Esophagus squamous epithelium (tissue), 5 donors: ENCODE data around the gene HIF1A. TPM values are rescaled to one million over a fixed set of nuclear protein-coding genes. Genes with fewer than 3 reads are reported as not detected.
A peak's percentile ranks its signal among the peaks of the same experiment; 100 is the strongest.
"Not testable (repeated sequence)": the region's sequence is repeated elsewhere in the genome, so short reads cannot be mapped to it uniquely, and the experiment has no call there.

Experiments used
- DNase-seq: peaks from one replicate; lab custom pipeline; 2025; lab: John Stamatoyannopoulos, UW
- H3K27ac ChIP-seq, 4 donors: fragments of 200-600 bp; sonication (generic); one replicate each; pipeline ENCODE4 v1.5.1; 2016 to 2019; ENCODE audit warnings: mild to moderate bottlenecking in 1 of 4
- H3K27me3 ChIP-seq, 4 donors: fragments of 200-600 bp; sonication (generic); 1 replicate in 3 of 4; 2 replicates in 1 of 4; pipeline versions ENCODE4 v1.5.1 to v1.6.0; 2017 to 2021; ENCODE audit warnings: antibody characterized with exemption in 1 of 4
- H3K36me3 ChIP-seq, 3 donors: fragments of 200-600 bp; sonication (generic); one replicate each; pipeline ENCODE4 v1.5.1; 2016 to 2019
- H3K4me1 ChIP-seq, 3 donors: fragments of 200-600 bp; sonication (generic); one replicate each; pipeline ENCODE4 v1.5.1; 2017 to 2019
- H3K4me3 ChIP-seq, 4 donors: fragments of 200-600 bp; sonication (generic); 1 replicate in 3 of 4; 2 replicates in 1 of 4; pipeline ENCODE4 v1.5.1; 2016 to 2019; ENCODE audit warnings: mild to moderate bottlenecking in 2 of 4, moderate library complexity in 1 of 4
- H3K9me3 ChIP-seq, 3 donors: fragments of 200-600 bp; sonication (generic); one replicate each; pipeline ENCODE4 v1.5.1; 2016 to 2019
- POLR2A ChIP-seq, 4 donors: fragments of 450-650 bp; IDR thresholded peaks; one replicate each; pipeline ENCODE4 v1.6.1; 2017; ENCODE audit warnings: antibody characterized with exemption in 4 of 4, mild to moderate bottlenecking in 4 of 4, moderate library complexity in 3 of 4
- WGBS, 2 donors: methylation state at CpG; one replicate each; pipeline ENCODE4 v1.1.5; 2018; 5-methylcytosine and 5-hydroxymethylcytosine counted together
- intact Hi-C: fragments of 100-400 bp; cut with DNase I; formaldehyde crosslinking; loops from one replicate; pipeline ENCODE4 v1.15.0; 2022
- total RNA-seq, 4 donors: library from RNA; depleted of rRNA; stranded (reverse); fragments of >200 nt; gene quantifications; one replicate each; pipeline ENCODE4 v1.1.0, GENCODE V29; 2016
- TF ChIP-seq, protein P1 (sequence below), 6 experiments: fragments of 450-650 bp in 4 of 6; fragments of 200-600 bp in 2 of 6; sonication (generic) in 2 of 6; IDR thresholded peaks; one replicate each; pipeline ENCODE4 v1.5.1; 2016 to 2019; ENCODE audit warnings: antibody characterized with exemption in 6 of 6, mild to moderate bottlenecking in 4 of 6, moderate library complexity in 4 of 6
- donor health status: DM: yes; HTN: yes; CAD: no.

HIF1A gene
- total RNA-seq, 4 donors from 2014 or later, result 108 to 199 (median 127) TPM

DNA sequence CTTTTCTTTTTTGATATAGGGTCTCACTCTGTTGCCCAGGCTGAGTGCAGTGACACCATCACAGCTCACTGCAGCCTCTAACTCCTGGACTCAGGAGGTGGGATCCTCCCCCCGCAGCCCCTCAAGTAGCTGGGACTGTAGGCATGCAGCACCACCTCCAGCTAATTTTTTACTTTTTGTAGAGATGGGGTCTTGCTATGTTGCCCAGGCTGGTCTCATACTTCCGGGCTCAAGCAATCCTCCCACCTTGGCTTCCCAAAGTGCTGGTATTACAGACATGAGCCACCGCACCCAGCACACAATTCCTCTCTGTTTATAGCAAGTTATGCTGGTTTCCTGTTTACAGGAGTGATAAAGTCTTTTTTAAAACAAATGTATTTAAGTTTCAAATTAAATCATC is 39.5 kb upstream of the HIF1A start:
- Histone ChIP-seq H3K4me1 (peaks cover 0 to 28% (median 7%) of the 10 kb centered on the region in 3 donors), H3K27me3 (no peaks in the 10 kb centered on the region), H3K36me3 (no peaks in the 10 kb centered on the region), H3K9me3 (no peaks in the 10 kb centered on the region), H3K27ac (no peak overlapping the region), H3K4me3 (no peak overlapping the region)
- TF ChIP-seq, protein P1, sequence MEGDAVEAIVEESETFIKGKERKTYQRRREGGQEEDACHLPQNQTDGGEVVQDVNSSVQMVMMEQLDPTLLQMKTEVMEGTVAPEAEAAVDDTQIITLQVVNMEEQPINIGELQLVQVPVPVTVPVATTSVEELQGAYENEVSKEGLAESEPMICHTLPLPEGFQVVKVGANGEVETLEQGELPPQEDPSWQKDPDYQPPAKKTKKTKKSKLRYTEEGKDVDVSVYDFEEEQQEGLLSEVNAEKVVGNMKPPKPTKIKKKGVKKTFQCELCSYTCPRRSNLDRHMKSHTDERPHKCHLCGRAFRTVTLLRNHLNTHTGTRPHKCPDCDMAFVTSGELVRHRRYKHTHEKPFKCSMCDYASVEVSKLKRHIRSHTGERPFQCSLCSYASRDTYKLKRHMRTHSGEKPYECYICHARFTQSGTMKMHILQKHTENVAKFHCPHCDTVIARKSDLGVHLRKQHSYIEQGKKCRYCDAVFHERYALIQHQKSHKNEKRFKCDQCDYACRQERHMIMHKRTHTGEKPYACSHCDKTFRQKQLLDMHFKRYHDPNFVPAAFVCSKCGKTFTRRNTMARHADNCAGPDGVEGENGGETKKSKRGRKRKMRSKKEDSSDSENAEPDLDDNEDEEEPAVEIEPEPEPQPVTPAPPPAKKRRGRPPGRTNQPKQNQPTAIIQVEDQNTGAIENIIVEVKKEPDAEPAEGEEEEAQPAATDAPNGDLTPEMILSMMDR (IDR thresholded peaks at IDR 0.05), result no peak
- no peak for TF ChIP-seq POLR2A (IDR thresholded peaks at IDR 0.05)
- WGBS, 2 donors, result 92 to 94% methylated on average over 3 of the region's 3 CpGs
- no peak for DNase-seq
- intact Hi-C loops, result no loop called here

- no peak overlapping the region for H3K4me3 ChIP-seq
- H3K36me3 ChIP-seq, result no peaks in the 10 kb centered on the region
- DNase-seq, result no peak
- peaks cover 0 to 34% (median 12%) of the 10 kb centered on the region in 3 donors for H3K4me1 ChIP-seq
- WGBS, 2 donors, result 82 to 98% methylated on average over 4 of the region's 4 CpGs
- intact Hi-C loops, result no loop called here
- no peaks in the 10 kb centered on the region for H3K27me3 ChIP-seq
- TF ChIP-seq, protein P1 (IDR thresholded peaks at IDR 0.05), result no peak
- TF ChIP-seq POLR2A (IDR thresholded peaks at IDR 0.05), result no peak
- H3K9me3 ChIP-seq, result no peaks in the 10 kb centered on the region
- H3K27ac ChIP-seq, result no peak overlapping the region
Observed at GRCh38 chr14:61656341-61656740, 39.0 kb upstream of the HIF1A start.

- H3K27ac ChIP-seq, H3K27me3 ChIP-seq, H3K9me3 ChIP-seq, intact Hi-C loops, H3K36me3 ChIP-seq, H3K4me3 ChIP-seq, DNase-seq: not testable (repeated sequence)
- WGBS, 2 donors, result 64 to 100% methylated on average over 1 to 2 of the region's 3 CpGs
- H3K4me1 ChIP-seq, result peaks cover 0 to 51% (median 29%) of the 10 kb centered on the region in 3 donors
Observed at GRCh38 chr14:61658111-61658510, 37.2 kb upstream of the HIF1A start.

- Histone ChIP-seq H3K4me3 (no peak overlapping the region), H3K36me3 (no peaks in the 10 kb centered on the region), H3K27ac (peak overlapping the region in 1 of 4 donors; percentile 82), H3K9me3 (no peaks in the 10 kb centered on the region), H3K4me1 (peaks cover 0 to 51% (median 30%) of the 10 kb centered on the region in 3 donors), H3K27me3 (no peaks in the 10 kb centered on the region)
- intact Hi-C loops, result no loop called here
- WGBS, 2 donors, result 47 to 83% methylated on average over 2 of the region's 2 CpGs
- no peak for DNase-seq
- TF ChIP-seq, protein P1 (IDR thresholded peaks at IDR 0.05), result no peak
- TF ChIP-seq POLR2A (IDR thresholded peaks at IDR 0.05), result no peak
Observed at GRCh38 chr14:61659582-61659981, 35.7 kb upstream of the HIF1A start.

- no peaks in the 10 kb centered on the region for H3K27me3 ChIP-seq
- H3K27ac ChIP-seq, result peak overlapping the region; percentile 65 to 82 (median 74)
- no peaks in the 10 kb centered on the region for H3K9me3 ChIP-seq
- intact Hi-C loops, result no loop called here
- H3K4me1 ChIP-seq, result peaks cover 0 to 51% (median 30%) of the 10 kb centered on the region in 3 donors
- H3K4me3 ChIP-seq, result no peak overlapping the region
- TF ChIP-seq, protein P1 (IDR thresholded peaks at IDR 0.05), result no peak
- TF ChIP-seq POLR2A (IDR thresholded peaks at IDR 0.05), result no peak
- DNase-seq, result no peak
- 55 to 58% methylated on average over 6 of the region's 6 CpGs for WGBS, 2 donors
- H3K36me3 ChIP-seq, result no peaks in the 10 kb centered on the region
Observed at GRCh38 chr14:61661471-61662400, 33.6 kb upstream of the HIF1A start.
